Endothelial cell of umbilical vein (primary cell): Measurements from ENCODE around the gene C8G. TPM values are rescaled to one million over a fixed set of nuclear protein-coding genes. Genes with fewer than 3 reads are reported as not detected.

Experiments used
- BruUV-seq: library from RNA; stranded (reverse); fragments of 400-500 nt; replicated peaks from 2 replicates; lab custom pipeline; 2021; lab: Mats Ljungman, UMichigan
- CTCF ChIA-PET: fragments of 300-600, 350-600 bp; sonication (Branson Sonifier 250); formaldehyde crosslinking; loops from one replicate; lab custom pipeline; 2021; ENCODE audit warnings: antibody characterized with exemption, inconsistent platforms; lab: Charles Lee
- POLR2A ChIA-PET: fragments of 300-600, 350-600 bp; sonication (Branson Sonifier 250); formaldehyde crosslinking; loops from one replicate; lab custom pipeline; 2021; ENCODE audit warnings: antibody characterized with exemption, inconsistent platforms; lab: Charles Lee
- DNase-seq: peaks from one replicate; pipeline ENCODE4 v3.0.0-alpha.2; 2011; ENCODE audit warnings: low read depth, low spot score
- FAIRE-seq: peaks from 2 replicates; lab custom pipeline; 2011; peaks lifted over from hg19 to GRCh38; lab: Jason Lieb, UNC
- H2AFZ ChIP-seq: 2 replicates; pipeline ENCODE4 v1.6.0; 2012; ENCODE audit warnings: low read depth, low read length, control low read depth, inconsistent platforms
- H3K27ac ChIP-seq: 2 replicates; pipeline ENCODE4 v1.5.1; 2011; ENCODE audit warnings: low read depth, mild to moderate bottlenecking, control low read depth, low read length, moderate library complexity; ENCODE audit not compliant: insufficient read depth
- H3K27me3 ChIP-seq, 2 experiments: 2 replicates each; pipeline versions ENCODE4 v1.6.0 to v1.6.1; 2011; ENCODE audit warnings: low read length in 2 of 2, mixed read lengths in 1 of 2; ENCODE audit not compliant: control insufficient read depth in 2 of 2, insufficient read depth in 2 of 2
- H3K36me3 ChIP-seq, 2 experiments: 2 replicates in 1 of 2; 3 replicates in 1 of 2; pipeline ENCODE4 v1.5.1; 2011; ENCODE audit warnings: low read length in 2 of 2, mild to moderate bottlenecking in 1 of 2, moderate library complexity in 1 of 2; ENCODE audit not compliant: control insufficient read depth in 2 of 2, insufficient read depth in 2 of 2; ENCODE audit errors: extremely low read depth in 1 of 2
- H3K4me1 ChIP-seq: 3 replicates; pipeline ENCODE4 v1.5.1; 2011; ENCODE audit warnings: mild to moderate bottlenecking, low read length; ENCODE audit not compliant: control insufficient read depth, insufficient read depth; ENCODE audit errors: extremely low read depth
- H3K4me2 ChIP-seq: 2 replicates; pipeline ENCODE4 v1.6.1; 2011; ENCODE audit warnings: low read length, control low read depth, mixed read lengths; ENCODE audit not compliant: insufficient read depth
- H3K4me3 ChIP-seq, 3 experiments: fragments of 200-600 bp in 1 of 3; sonication (generic), shearing (Covaris generic) in 1 of 3; replicated peaks in 1 of 3; 2 replicates each; pipeline ENCODE4 v1.5.1; 2011 to 2016; ENCODE audit warnings: control low read depth in 3 of 3, low read length in 3 of 3, mild to moderate bottlenecking in 2 of 3, inconsistent platforms in 1 of 3, low read depth in 1 of 3, moderate library complexity in 1 of 3; ENCODE audit not compliant: insufficient read depth in 1 of 3
- H3K79me2 ChIP-seq: 2 replicates; pipeline ENCODE4 v1.6.0; 2012; ENCODE audit warnings: low read length, inconsistent platforms; ENCODE audit not compliant: control insufficient read depth, insufficient read depth
- H3K9ac ChIP-seq: replicated peaks from 2 replicates; pipeline ENCODE3; 2011; ENCODE audit warnings: low read length, control low read depth; ENCODE audit not compliant: insufficient read depth; ENCODE audit errors: extremely low read depth
- H3K9me1 ChIP-seq: replicated peaks from 3 replicates; pipeline ENCODE4 v1.6.0; 2011; ENCODE audit warnings: mild to moderate bottlenecking, low read length; ENCODE audit not compliant: control insufficient read depth, insufficient read depth; ENCODE audit errors: extremely low read depth
- H3K9me3 ChIP-seq: replicated peaks from 2 replicates; pipeline ENCODE4 v1.5.1; 2012; ENCODE audit warnings: low read length, inconsistent platforms; ENCODE audit not compliant: control insufficient read depth, insufficient read depth
- H4K20me1 ChIP-seq: replicated peaks from 2 replicates; pipeline ENCODE3; 2011; ENCODE audit warnings: mild to moderate bottlenecking, low read length; ENCODE audit not compliant: control insufficient read depth, insufficient read depth; ENCODE audit errors: extremely low read depth
- CTCF ChIP-seq, 2 donors: IDR thresholded peaks; 1 replicate in 1 of 2; 2 replicates in 1 of 2; pipeline ENCODE4 v1.5.1; 2011; ENCODE audit warnings: low read length in 2 of 2, mild to moderate bottlenecking in 2 of 2, moderate library complexity in 2 of 2, control low read depth in 1 of 2, inconsistent platforms in 1 of 2, low read depth in 1 of 2; ENCODE audit not compliant: insufficient read depth in 1 of 2; ENCODE audit errors: extremely low read depth in 1 of 2
- EZH2 ChIP-seq: IDR thresholded peaks from 2 replicates; pipeline ENCODE4 v1.6.1; 2012; ENCODE audit warnings: borderline replicate concordance, low read depth, mild to moderate bottlenecking, moderate library complexity, low read length, inconsistent platforms; ENCODE audit not compliant: severe bottlenecking
- FOS ChIP-seq: IDR thresholded peaks from 2 replicates; pipeline ENCODE4 v1.6.1; 2011; ENCODE audit warnings: mild to moderate bottlenecking, low read length, moderate library complexity, borderline replicate concordance; ENCODE audit not compliant: insufficient read depth
- GATA2 ChIP-seq: IDR thresholded peaks from 2 replicates; pipeline ENCODE4 v1.7.0; 2011; ENCODE audit warnings: low read depth, mild to moderate bottlenecking, moderate library complexity, mixed read lengths, low read length; ENCODE audit not compliant: insufficient read length, insufficient read depth
- JUN ChIP-seq: IDR thresholded peaks from 2 replicates; pipeline ENCODE4 v1.6.1; 2011; ENCODE audit warnings: borderline replicate concordance, low read depth; ENCODE audit not compliant: insufficient read length, insufficient read depth
- MAX ChIP-seq: IDR thresholded peaks from 2 replicates; pipeline ENCODE4 v1.6.1; 2011; ENCODE audit not compliant: insufficient read depth, insufficient read length
- MYC ChIP-seq: IDR thresholded peaks from one replicate; pipeline ENCODE4 v1.6.1; 2011; ENCODE audit warnings: mild to moderate bottlenecking, low read depth, low read length
- POLR2A ChIP-seq: IDR thresholded peaks from 2 replicates; pipeline ENCODE4 v1.6.1; 2012; ENCODE audit warnings: low read depth, mild to moderate bottlenecking, control low read depth, low read length
- POLR2AphosphoS5 ChIP-seq: IDR thresholded peaks from 2 replicates; pipeline ENCODE4 v1.6.1; 2012; ENCODE audit warnings: low read depth, mild to moderate bottlenecking, control low read depth, low read length, moderate library complexity; ENCODE audit not compliant: insufficient read depth
- dilution Hi-C: fragments of 300-500 bp; cut with MboI; formaldehyde crosslinking; loops from one replicate; pipeline ENCODE4 v1.15.0; 2019; ENCODE audit warnings: low sequenced_read_pairs; ENCODE audit not compliant: extremely low pct_ligation_motif_present
- intact Hi-C: fragments of 100-400 bp; cut with micrococcal nuclease; formaldehyde crosslinking; loops from one replicate; pipeline ENCODE4 v1.10.0; 2022
- polyA plus RNA-seq, 4 experiments: library from polyadenylated mRNA; depleted of rRNA in 3 of 4; stranded (reverse) in 3 of 4; unstranded in 1 of 4; fragments of >200 nt; gene quantifications; 2 replicates each; pipeline versions ENCODE4 v1.2.1 to v1.2.3, GENCODE V29; 2011 to 2012; ENCODE audit warnings: missing spikeins in 1 of 4
- total RNA-seq: library from RNA; stranded (reverse); gene quantifications from 2 replicates; pipeline ENCODE4 v1.2.3, GENCODE V29; 2021

Gene C8G
- total and polyA plus RNA-seq, 2 donors (not counting 3 experiments of a cell fraction or from before 2014, with no cell fraction given), result 0.47 to 1.9 TPM

GRCh38 chr9:136955202-136955942 is 10.3 kb downstream of the C8G start:
- POLR2A ChIA-PET, result no interaction called here
- CTCF ChIA-PET, result interaction anchor here (1.1 kb wide), 1 partner anchor 42 kb away, joined by 3 read pairs; no protein-coding TSS in a partner anchor
- no peak for FAIRE-seq

More at GRCh38 chr9:136955202-136955942, 10.3 kb downstream of the C8G start:
- intact Hi-C loops (no loop called here), dilution Hi-C loops (no loop called here)
- Histone ChIP-seq H3K27me3 (no peaks in the 10 kb centered on the region), H3K9ac (no peak overlapping the region), H3K36me3 (no peaks in the 10 kb centered on the region), H2AFZ (no peak overlapping the region), H3K9me3 (no peaks in the 10 kb centered on the region), H3K27ac (no peak overlapping the region), H4K20me1 (no peaks in the 10 kb centered on the region), H3K9me1 (no peaks in the 10 kb centered on the region), H3K4me1 (peaks cover 1% of the 10 kb centered on the region), H3K79me2 (no peaks in the 10 kb centered on the region), H3K4me2 (no peak overlapping the region), H3K4me3 (no peak overlapping the region)
- TF ChIP-seq FOS (no peak), JUN (no peak), POLR2AphosphoS5 (no peak), CTCF (IDR thresholded peaks at IDR 0.05; ENCODE audit: extremely low read depth in 1 of 2, insufficient read depth in 1 of 2, low read depth in 1 of 2, low read length in 2 of 2) (no peak), GATA2 (no peak), POLR2A (no peak), MAX (no peak), MYC (no peak), EZH2 (no peak)
- DNase-seq, result no peak
- no TSS peak for BruUV-seq
